Eye (tissue), 1 donor: Measurements from ENCODE around the gene SLC22A1.
"Not testable (repeated sequence)": the region's sequence is repeated elsewhere in the genome, so short reads cannot be mapped to it uniquely, and the experiment has no call there.

ENCODE experiments used
- DNase-seq: peaks from one replicate; pipeline ENCODE4 v3.0.0-alpha.2; 2015

The SLC22A1 gene

GRCh38 chr6:160125105-160125504 is 3.5 kb downstream of the SLC22A1 start:
- DNase-seq = not testable (repeated sequence)

- no peak for DNase-seq
These were observed 5.9 kb downstream of the SLC22A1 start for GRCh38 chr6:160127270-160128124.

- DNase-seq = no peak
These were observed 6.6 kb downstream of the SLC22A1 start for GRCh38 chr6:160128125-160128683.

- no peak for DNase-seq
These were observed 7.4 kb downstream of the SLC22A1 start for GRCh38 chr6:160128879-160129516.

- DNase-seq = no peak
These were observed 8.4 kb downstream of the SLC22A1 start for GRCh38 chr6:160129881-160130615.

- DNase-seq = no peak
These were observed 9.3 kb downstream of the SLC22A1 start for GRCh38 chr6:160130729-160131484.

- DNase-seq = no peak
These were observed 10.2 kb downstream of the SLC22A1 start for GRCh38 chr6:160131636-160132296.

GRCh38 chr6:160132297-160132637 is 10.7 kb downstream of the SLC22A1 start:
- no peak for DNase-seq

- DNase-seq = no peak
These were observed 11.2 kb downstream of the SLC22A1 start for GRCh38 chr6:160132776-160133338.

GRCh38 chr6:160133441-160134336 is 12.1 kb downstream of the SLC22A1 start:
- DNase-seq = no peak

GRCh38 chr6:160134337-160134751 is 12.7 kb downstream of the SLC22A1 start:
- not testable (repeated sequence) for DNase-seq

- no peak for DNase-seq
These were observed 13.3 kb downstream of the SLC22A1 start for GRCh38 chr6:160134779-160135547.

GRCh38 chr6:160135907-160136655 is 14.5 kb downstream of the SLC22A1 start:
- no peak for DNase-seq

GRCh38 chr6:160137130-160137988 is 15.7 kb downstream of the SLC22A1 start:
- DNase-seq = no peak

GRCh38 chr6:160137989-160138835 is 16.6 kb downstream of the SLC22A1 start:
- peak; percentile 75 for DNase-seq

GRCh38 chr6:160138839-160139419 is 17.3 kb downstream of the SLC22A1 start:
- no peak for DNase-seq
